Activated naive CD4-positive, alpha-beta T cell treated with anti-CD3 and anti-CD28 coated beads for 36 hours (primary cell): ENCODE data around the gene GLCE. TPM values are rescaled to one million over a fixed set of nuclear protein-coding genes. Genes with fewer than 3 reads are reported as not detected.
"Not testable (repeated sequence)": the region's sequence is repeated elsewhere in the genome, so short reads cannot be mapped to it uniquely, and the experiment has no call there.

Experiments used
- CTCF ChIA-PET: fragments of 350-600 bp; sonication (Branson Sonifier 250); formaldehyde crosslinking; loops from one replicate; lab custom pipeline; 2021; ENCODE audit warnings: antibody characterized with exemption; lab: Charles Lee
- DNase-seq: peaks from one replicate; pipeline ENCODE4 v3.0.0-alpha.2; 2020
- H3K27ac Mint-ChIP-seq: one replicate; pipeline ENCODE4 v1.8.0; 2021; ENCODE audit warnings: mild to moderate bottlenecking, mixed read lengths
- H3K27me3 Mint-ChIP-seq: one replicate; pipeline ENCODE4 v1.8.0; 2021; ENCODE audit warnings: low read depth, mixed read lengths
- H3K36me3 Mint-ChIP-seq: one replicate; pipeline ENCODE4 v1.8.0; 2021; ENCODE audit warnings: low read depth, mixed read lengths
- H3K4me1 Mint-ChIP-seq: one replicate; pipeline ENCODE4 v1.8.0; 2021; ENCODE audit warnings: low read depth, mixed read lengths
- H3K4me3 Mint-ChIP-seq: one replicate; pipeline ENCODE4 v1.8.0; 2021; ENCODE audit warnings: mild to moderate bottlenecking, moderate library complexity, mixed read lengths
- H3K9me3 Mint-ChIP-seq: one replicate; pipeline ENCODE4 v1.8.0; 2021; ENCODE audit warnings: mixed read lengths
- intact Hi-C: fragments of 100-400 bp; cut with micrococcal nuclease; formaldehyde crosslinking; loops from one replicate; pipeline ENCODE4 v1.15.1; 2023
- total RNA-seq, 2 experiments: library from RNA; stranded (reverse); gene quantifications; one replicate each; pipeline ENCODE4 v1.2.3, GENCODE V29; 2021

Gene GLCE
- total RNA-seq, 2 experiments from 2014 or later = 2.5 to 2.6 TPM

- no peaks in the 10 kb centered on the region for H3K36me3 Mint-ChIP-seq
- H3K4me1 Mint-ChIP-seq = no peaks in the 10 kb centered on the region
- CTCF ChIA-PET = interaction anchor here (0.6 kb wide), 3 partner anchors 251 to 492 kb away, joined by 3 to 4 read pairs (median 3); no protein-coding TSS in a partner anchor
- no peaks in the 10 kb centered on the region for H3K9me3 Mint-ChIP-seq
- intact Hi-C loops = no loop called here
- H3K27me3 Mint-ChIP-seq = peaks cover 45% of the 10 kb centered on the region
- H3K27ac Mint-ChIP-seq = no peak overlapping the region
- H3K4me3 Mint-ChIP-seq = no peak overlapping the region
- DNase-seq = no peak
Observed at GRCh38 chr15:69143756-69144436, 16.5 kb upstream of the GLCE start.

GRCh38 chr15:69144530-69144929 is 15.9 kb upstream of the GLCE start:
- H3K36me3 Mint-ChIP-seq = no peaks in the 10 kb centered on the region
- no peaks in the 10 kb centered on the region for H3K4me1 Mint-ChIP-seq
- H3K9me3 Mint-ChIP-seq = no peaks in the 10 kb centered on the region
- H3K27ac Mint-ChIP-seq = no peak overlapping the region
- no peak overlapping the region for H3K4me3 Mint-ChIP-seq
- CTCF ChIA-PET = no interaction called here
- H3K27me3 Mint-ChIP-seq = peaks cover 45% of the 10 kb centered on the region
- intact Hi-C loops = no loop called here
- DNase-seq = no peak

GRCh38 chr15:69145149-69145693 is 15.2 kb upstream of the GLCE start:
- H3K27me3 Mint-ChIP-seq = peaks cover 48% of the 10 kb centered on the region
- no peak overlapping the region for H3K27ac Mint-ChIP-seq
- no peaks in the 10 kb centered on the region for H3K9me3 Mint-ChIP-seq
- no peak overlapping the region for H3K4me3 Mint-ChIP-seq
- CTCF ChIA-PET = interaction anchor here (0.6 kb wide), 1 partner anchor 22 kb away, joined by 3 read pairs; no protein-coding TSS in a partner anchor
- no peak for DNase-seq
- H3K36me3 Mint-ChIP-seq = no peaks in the 10 kb centered on the region
- no peaks in the 10 kb centered on the region for H3K4me1 Mint-ChIP-seq
- intact Hi-C loops = no loop called here

- no peaks in the 10 kb centered on the region for H3K36me3 Mint-ChIP-seq
- intact Hi-C loops = no loop called here
- H3K27ac Mint-ChIP-seq = no peak overlapping the region
- peaks cover 52% of the 10 kb centered on the region for H3K27me3 Mint-ChIP-seq
- no peak overlapping the region for H3K4me3 Mint-ChIP-seq
- H3K9me3 Mint-ChIP-seq = no peaks in the 10 kb centered on the region
- DNase-seq = no peak
- no peaks in the 10 kb centered on the region for H3K4me1 Mint-ChIP-seq
- CTCF ChIA-PET = interaction anchor here (0.6 kb wide), 1 partner anchor 21 kb away, joined by 3 read pairs; no protein-coding TSS in a partner anchor
Observed at GRCh38 chr15:69145694-69146492, 14.5 kb upstream of the GLCE start.

GRCh38 chr15:69146724-69147435 is 13.6 kb upstream of the GLCE start:
- Mint-ChIP-seq H3K27ac (no peak overlapping the region), H3K27me3 (peaks cover 57% of the 10 kb centered on the region)
- intact Hi-C loops = no loop called here

GRCh38 chr15:69148465-69148864 is 12.0 kb upstream of the GLCE start:
- no peak for DNase-seq
- CTCF ChIA-PET = no interaction called here
- H3K36me3 Mint-ChIP-seq = no peaks in the 10 kb centered on the region
- no peak overlapping the region for H3K4me3 Mint-ChIP-seq
- H3K27ac Mint-ChIP-seq = no peak overlapping the region
- no peaks in the 10 kb centered on the region for H3K4me1 Mint-ChIP-seq
- H3K27me3 Mint-ChIP-seq = peaks cover 51% of the 10 kb centered on the region
- no peaks in the 10 kb centered on the region for H3K9me3 Mint-ChIP-seq
- intact Hi-C loops = no loop called here

More at GRCh38 chr15:69146724-69147435, 13.6 kb upstream of the GLCE start:
- CTCF ChIA-PET = no interaction called here
- H3K4me3 Mint-ChIP-seq = no peak overlapping the region
- H3K4me1 Mint-ChIP-seq = no peaks in the 10 kb centered on the region
- DNase-seq = no peak
- H3K36me3 Mint-ChIP-seq = no peaks in the 10 kb centered on the region
- no peaks in the 10 kb centered on the region for H3K9me3 Mint-ChIP-seq

GRCh38 chr15:69149163-69149562 is 11.3 kb upstream of the GLCE start:
- no peak overlapping the region for H3K4me3 Mint-ChIP-seq
- CTCF ChIA-PET = interaction anchor here (0.6 to 0.7 kb wide), 3 partner anchors 74 to 320 kb away, joined by 3 to 5 read pairs (median 3); no protein-coding TSS in a partner anchor

GRCh38 chr15:69149803-69150202 is 10.6 kb upstream of the GLCE start:
- Mint-ChIP-seq H3K27me3 (peaks cover 51% of the 10 kb centered on the region), H3K27ac (no peak overlapping the region), H3K9me3 (no peaks in the 10 kb centered on the region), H3K4me3 (no peak overlapping the region), H3K4me1 (no peaks in the 10 kb centered on the region), H3K36me3 (no peaks in the 10 kb centered on the region)
- intact Hi-C loops = no loop called here
- no peak for DNase-seq
- CTCF ChIA-PET = no interaction called here

More at GRCh38 chr15:69149163-69149562, 11.3 kb upstream of the GLCE start:
- H3K36me3 Mint-ChIP-seq = no peaks in the 10 kb centered on the region
- no peaks in the 10 kb centered on the region for H3K4me1 Mint-ChIP-seq
- no peak overlapping the region for H3K27ac Mint-ChIP-seq
- no peaks in the 10 kb centered on the region for H3K9me3 Mint-ChIP-seq
- intact Hi-C loops = no loop called here
- peaks cover 49% of the 10 kb centered on the region for H3K27me3 Mint-ChIP-seq
- no peak for DNase-seq

- CTCF ChIA-PET = no interaction called here
- Mint-ChIP-seq H3K4me1 (no peaks in the 10 kb centered on the region), H3K27me3 (peaks cover 53% of the 10 kb centered on the region), H3K27ac (no peak overlapping the region), H3K9me3 (no peaks in the 10 kb centered on the region), H3K36me3 (no peaks in the 10 kb centered on the region), H3K4me3 (no peak overlapping the region)
- DNase-seq = no peak
- intact Hi-C loops = no loop called here
Observed at GRCh38 chr15:69150336-69150735, 10.1 kb upstream of the GLCE start.

- H3K27ac Mint-ChIP-seq = no peak overlapping the region
- no peaks in the 10 kb centered on the region for H3K36me3 Mint-ChIP-seq
- CTCF ChIA-PET = no interaction called here
- H3K4me3 Mint-ChIP-seq = no peak overlapping the region
- no peaks in the 10 kb centered on the region for H3K9me3 Mint-ChIP-seq
- H3K27me3 Mint-ChIP-seq = peaks cover 53% of the 10 kb centered on the region
- intact Hi-C loops = no loop called here
- no peaks in the 10 kb centered on the region for H3K4me1 Mint-ChIP-seq
- no peak for DNase-seq
Observed at GRCh38 chr15:69150841-69151240, 9.6 kb upstream of the GLCE start.

- Mint-ChIP-seq H3K9me3 (no peaks in the 10 kb centered on the region), H3K27me3 (peaks cover 39% of the 10 kb centered on the region), H3K27ac (no peak overlapping the region), H3K4me1 (no peaks in the 10 kb centered on the region), H3K4me3 (no peak overlapping the region), H3K36me3 (no peaks in the 10 kb centered on the region)
- intact Hi-C loops = no loop called here
- no peak for DNase-seq
- CTCF ChIA-PET = no interaction called here
Observed at GRCh38 chr15:69153046-69153445, 7.4 kb upstream of the GLCE start.

GRCh38 chr15:69153587-69153986 is 6.8 kb upstream of the GLCE start:
- CTCF ChIA-PET = interaction anchor here (0.9 kb wide), 1 partner anchor 72 kb away, joined by 4 read pairs; no protein-coding TSS in a partner anchor
- H3K4me1 Mint-ChIP-seq, H3K9me3 Mint-ChIP-seq, DNase-seq, H3K4me3 Mint-ChIP-seq, H3K27ac Mint-ChIP-seq, intact Hi-C loops, H3K36me3 Mint-ChIP-seq: not testable (repeated sequence)
- H3K27me3 Mint-ChIP-seq = peaks cover 35% of the 10 kb centered on the region
